OCI-LY7 (cell line): ENCODE results near the gene NPB. TPM values are rescaled to one million over a fixed set of nuclear protein-coding genes. Genes with fewer than 3 reads are reported as not detected.

Experiments
- BruUV-seq: library from RNA; stranded (reverse); fragments of 400-500 nt; replicated peaks from 2 replicates; lab custom pipeline; 2021; lab: Mats Ljungman, UMichigan
- CTCF ChIA-PET: fragments of 300-600 bp; sonication (Branson Sonifier 250); formaldehyde crosslinking; loops from one replicate; lab custom pipeline; 2022; ENCODE audit warnings: antibody characterized with exemption; ENCODE audit not compliant: unreplicated experiment; lab: Charles Lee
- POLR2A ChIA-PET: fragments of 300-600 bp; sonication (Branson Sonifier 250); formaldehyde crosslinking; loops from one replicate; lab custom pipeline; 2022; ENCODE audit warnings: antibody characterized with exemption; lab: Charles Lee
- DNase-seq: peaks from one replicate; pipeline ENCODE4 v3.0.0-alpha.2; 2015; ENCODE audit warnings: low spot score
- H2AFZ ChIP-seq: fragments of 200-600 bp; sonication (generic), shearing (Covaris generic); 2 replicates; pipeline ENCODE4 v1.6.1; 2014; ENCODE audit warnings: mild to moderate bottlenecking, antibody characterized with exemption, low read length, moderate library complexity
- H3K27ac ChIP-seq: fragments of 200-600 bp; sonication (generic); 2 replicates; pipeline ENCODE4 v1.5.1; 2014; ENCODE audit warnings: mixed run types, low read depth, mild to moderate bottlenecking, moderate library complexity, low read length, inconsistent platforms; ENCODE audit not compliant: poor library complexity, severe bottlenecking
- H3K36me3 ChIP-seq: fragments of 200-600 bp; sonication (generic); 2 replicates; pipeline ENCODE4 v1.6.1; 2014; ENCODE audit warnings: mild to moderate bottlenecking, antibody characterized with exemption, low read length, moderate library complexity, mixed read lengths; ENCODE audit not compliant: insufficient read depth
- H3K4me1 ChIP-seq: fragments of 200-600 bp; sonication (generic); 2 replicates; pipeline ENCODE4 v1.5.1; 2014; ENCODE audit warnings: mild to moderate bottlenecking, low read length; ENCODE audit not compliant: insufficient read depth, poor library complexity, severe bottlenecking
- H3K4me2 ChIP-seq: fragments of 200-600 bp; sonication (generic); 2 replicates; pipeline ENCODE4 v1.6.1; 2014; ENCODE audit warnings: mild to moderate bottlenecking, low read length
- H3K4me3 ChIP-seq: fragments of 200-600 bp; sonication (generic); 2 replicates; pipeline ENCODE4 v1.5.1; 2014; ENCODE audit warnings: mild to moderate bottlenecking, low read depth, low read length; ENCODE audit not compliant: poor library complexity, severe bottlenecking
- H3K79me2 ChIP-seq: fragments of 200-600 bp; sonication (generic); 2 replicates; pipeline ENCODE4 v1.6.1; 2016; ENCODE audit warnings: low read depth, mild to moderate bottlenecking, low read length, moderate library complexity, mixed read lengths; ENCODE audit not compliant: insufficient read depth
- H3K9me2 ChIP-seq: fragments of 200-600 bp; sonication (generic); 2 replicates; pipeline ENCODE4 v1.6.1; 2016; ENCODE audit warnings: mild to moderate bottlenecking, low read length, mixed read lengths; ENCODE audit not compliant: insufficient read depth
- H3K9me3 ChIP-seq: fragments of 200-600 bp; sonication (generic); 2 replicates; pipeline ENCODE4 v1.6.1; 2014; ENCODE audit warnings: mild to moderate bottlenecking, mixed run types, low read length, mixed read lengths
- H4K20me1 ChIP-seq: fragments of 200-600 bp; sonication (generic); 2 replicates; pipeline ENCODE4 v1.6.1; 2014; ENCODE audit warnings: mild to moderate bottlenecking, antibody characterized with exemption, low read length, moderate library complexity, mixed read lengths; ENCODE audit not compliant: insufficient read depth
- CTCF ChIP-seq: fragments of 200-600 bp; sonication (generic); conservative IDR thresholded peaks from 2 replicates; pipeline ENCODE4 v1.5.1; 2014; ENCODE audit warnings: mild to moderate bottlenecking, antibody characterized with exemption, low read length, moderate library complexity, mixed read lengths
- EZH2phosphoT487 ChIP-seq: fragments of 200-600 bp; sonication (generic); IDR thresholded peaks from 2 replicates; pipeline ENCODE4 v1.6.1; 2018; ENCODE audit warnings: low read depth, borderline replicate concordance, mild to moderate bottlenecking, mixed run types, antibody characterized with exemption, low read length, moderate library complexity, mixed read lengths
- intact Hi-C: fragments of 100-400 bp; cut with micrococcal nuclease; formaldehyde crosslinking; loops from one replicate; pipeline ENCODE4 v1.10.0; 2022; ENCODE audit not compliant: unreplicated experiment
- total RNA-seq, 2 experiments: library from RNA; depleted of rRNA in 1 of 2; stranded (reverse); fragments of >200 nt in 1 of 2; shearing (Covaris generic) in 1 of 2; gene quantifications; 2 replicates each; pipeline ENCODE4 v1.2.3, GENCODE V29; 2014 to 2022

Gene NPB
- total RNA-seq, 2 experiments from 2014 or later: 2.8 to 3.2 TPM

- POLR2A ChIA-PET: interaction anchor here (0.7 kb wide), 1 partner anchor 7 kb away, joined by 3 read pairs; no protein-coding TSS in a partner anchor
Observed at GRCh38 chr17:81951785-81952684, 50.0 kb downstream of the NPB start.

More at GRCh38 chr17:81951785-81952684, 50.0 kb downstream of the NPB start:
- no peak overlapping the region for H3K4me2 ChIP-seq
- BruUV-seq: no TSS peak
- no peak overlapping the region for H3K27ac ChIP-seq
- no peak overlapping the region for H3K4me3 ChIP-seq
- CTCF ChIA-PET: interaction anchor here (0.5 kb wide), 1 partner anchor 247 kb away, joined by 3 read pairs; no protein-coding TSS in a partner anchor
- no peaks in the 10 kb centered on the region for H3K9me2 ChIP-seq
- no peaks in the 10 kb centered on the region for H3K79me2 ChIP-seq
- H3K36me3 ChIP-seq: no peaks in the 10 kb centered on the region
- H3K9me3 ChIP-seq: no peaks in the 10 kb centered on the region
- no peaks in the 10 kb centered on the region for H4K20me1 ChIP-seq
- TF ChIP-seq EZH2phosphoT487 (no peak), CTCF (no peak)
- no peak overlapping the region for H2AFZ ChIP-seq
- no peak for DNase-seq
- intact Hi-C loops: no loop called here
- H3K4me1 ChIP-seq: peaks cover 8% of the 10 kb centered on the region

Other genes with a start within 250 kb of the NPB start
- not detected in 2 replicates for gene PDE6G, start 245.7 kb upstream of the NPB start, total RNA-seq (2014; rRNA removed; shearing (Covaris generic))
- 0.44 TPM in 1 of 2 replicates, not detected in the other for gene PDE6G, start 245.7 kb upstream of the NPB start, total RNA-seq (2022)
- gene OXLD1, start 235.6 kb upstream of the NPB start, total RNA-seq (2014; rRNA removed; shearing (Covaris generic)): 148 and 151 TPM in 2 replicates
- 116 and 121 TPM in 2 replicates for gene OXLD1, start 235.6 kb upstream of the NPB start, total RNA-seq (2022)
- 39.4 and 39.9 TPM in 2 replicates for gene CCDC137, start 235.5 kb upstream of the NPB start, total RNA-seq (2014; rRNA removed; shearing (Covaris generic))
- 61.1 and 61.4 TPM in 2 replicates for gene CCDC137, start 235.5 kb upstream of the NPB start, total RNA-seq (2022)
- gene ARL16, start 218.4 kb upstream of the NPB start, total RNA-seq (2014; rRNA removed; shearing (Covaris generic)): 86.1 and 86.4 TPM in 2 replicates
- gene ARL16, start 218.4 kb upstream of the NPB start, total RNA-seq (2022): 49.8 and 52.2 TPM in 2 replicates
- gene HGS, start 218.2 kb upstream of the NPB start, total RNA-seq (2014; rRNA removed; shearing (Covaris generic)): 120 and 162 TPM in 2 replicates
- gene HGS, start 218.2 kb upstream of the NPB start, total RNA-seq (2022): 175 and 219 TPM in 2 replicates
- gene MRPL12, start 198.9 kb upstream of the NPB start, total RNA-seq (2014; rRNA removed; shearing (Covaris generic)): 49.8 and 67.2 TPM in 2 replicates
- gene MRPL12, start 198.9 kb upstream of the NPB start, total RNA-seq (2022): 143 and 189 TPM in 2 replicates
- 46.3 and 46.9 TPM in 2 replicates for gene SLC25A10, start 190.0 kb upstream of the NPB start, total RNA-seq (2014; rRNA removed; shearing (Covaris generic))
- gene SLC25A10, start 190.0 kb upstream of the NPB start, total RNA-seq (2022): 41.3 and 45.6 TPM in 2 replicates
- gene GCGR, start 98.1 kb upstream of the NPB start, total RNA-seq (2014; rRNA removed; shearing (Covaris generic)): not detected in 2 replicates
- not detected in 2 replicates for gene GCGR, start 98.1 kb upstream of the NPB start, total RNA-seq (2022)
- 249 and 288 TPM in 2 replicates for gene MCRIP1, start 68.9 kb upstream of the NPB start, total RNA-seq (2014; rRNA removed; shearing (Covaris generic))
- 170 and 180 TPM in 2 replicates for gene MCRIP1, start 68.9 kb upstream of the NPB start, total RNA-seq (2022)
- not detected in 2 replicates for gene PPP1R27, start 67.2 kb upstream of the NPB start, total RNA-seq (2014; rRNA removed; shearing (Covaris generic))
- gene PPP1R27, start 67.2 kb upstream of the NPB start, total RNA-seq (2022): not detected in 2 replicates
- 388 and 393 TPM in 2 replicates for gene P4HB, start 41.7 kb upstream of the NPB start, total RNA-seq (2014; rRNA removed; shearing (Covaris generic))
- 502 and 577 TPM in 2 replicates for gene P4HB, start 41.7 kb upstream of the NPB start, total RNA-seq (2022)
- 233 and 265 TPM in 2 replicates for gene ARHGDIA, start 30.9 kb upstream of the NPB start, total RNA-seq (2014; rRNA removed; shearing (Covaris generic))
- gene ARHGDIA, start 30.9 kb upstream of the NPB start, total RNA-seq (2022): 663 and 715 TPM in 2 replicates
- 474 and 621 TPM in 2 replicates for gene ALYREF, start 10.7 kb upstream of the NPB start, total RNA-seq (2014; rRNA removed; shearing (Covaris generic))
- gene ALYREF, start 10.7 kb upstream of the NPB start, total RNA-seq (2022): 377 and 431 TPM in 2 replicates
- 265 and 315 TPM in 2 replicates for gene ANAPC11, start 10.5 kb upstream of the NPB start, total RNA-seq (2014; rRNA removed; shearing (Covaris generic))
- gene ANAPC11, start 10.5 kb upstream of the NPB start, total RNA-seq (2022): 225 and 227 TPM in 2 replicates
- gene PCYT2, start 9.2 kb downstream of the NPB start, total RNA-seq (2014; rRNA removed; shearing (Covaris generic)): 70.1 and 70.4 TPM in 2 replicates
- 104 and 108 TPM in 2 replicates for gene PCYT2, start 9.2 kb downstream of the NPB start, total RNA-seq (2022)
- 43.3 and 49.1 TPM in 2 replicates for gene SIRT7, start 15.9 kb downstream of the NPB start, total RNA-seq (2014; rRNA removed; shearing (Covaris generic))
- gene SIRT7, start 15.9 kb downstream of the NPB start, total RNA-seq (2022): 57.6 and 69.3 TPM in 2 replicates
- 16.9 and 22.7 TPM in 2 replicates for gene MAFG, start 25.5 kb downstream of the NPB start, total RNA-seq (2014; rRNA removed; shearing (Covaris generic))
- gene MAFG, start 25.5 kb downstream of the NPB start, total RNA-seq (2022): 30.1 and 33.6 TPM in 2 replicates
- gene PYCR1, start 35.1 kb downstream of the NPB start, total RNA-seq (2014; rRNA removed; shearing (Covaris generic)): 211 and 239 TPM in 2 replicates
- gene PYCR1, start 35.1 kb downstream of the NPB start, total RNA-seq (2022): 165 and 173 TPM in 2 replicates
- 0.19 TPM in 1 of 2 replicates, not detected in the other for gene MYADML2, start 45.0 kb downstream of the NPB start, total RNA-seq (2014; rRNA removed; shearing (Covaris generic))
- gene MYADML2, start 45.0 kb downstream of the NPB start, total RNA-seq (2022): not detected in 2 replicates
- gene NOTUM, start 58.9 kb downstream of the NPB start, total RNA-seq (2014; rRNA removed; shearing (Covaris generic)): 3.6 and 4.4 TPM in 2 replicates
- 0.88 and 1.9 TPM in 2 replicates for gene NOTUM, start 58.9 kb downstream of the NPB start, total RNA-seq (2022)
- 66.7 and 89.1 TPM in 2 replicates for gene ASPSCR1, start 75.4 kb downstream of the NPB start, total RNA-seq (2014; rRNA removed; shearing (Covaris generic))
- 77.8 and 81.8 TPM in 2 replicates for gene ASPSCR1, start 75.4 kb downstream of the NPB start, total RNA-seq (2022)
- 249 and 251 TPM in 2 replicates for gene CENPX, start 120.6 kb downstream of the NPB start, total RNA-seq (2014; rRNA removed; shearing (Covaris generic))
- 107 and 130 TPM in 2 replicates for gene CENPX, start 120.6 kb downstream of the NPB start, total RNA-seq (2022)
- gene LRRC45, start 121.1 kb downstream of the NPB start, total RNA-seq (2014; rRNA removed; shearing (Covaris generic)): 52.0 and 62.6 TPM in 2 replicates
- gene LRRC45, start 121.1 kb downstream of the NPB start, total RNA-seq (2022): 40.9 and 41.2 TPM in 2 replicates
- 15.7 and 24.4 TPM in 2 replicates for gene RAC3, start 129.4 kb downstream of the NPB start, total RNA-seq (2014; rRNA removed; shearing (Covaris generic))
- 15.1 and 16.4 TPM in 2 replicates for gene RAC3, start 129.4 kb downstream of the NPB start, total RNA-seq (2022)
- gene DCXR, start 135.5 kb downstream of the NPB start, total RNA-seq (2014; rRNA removed; shearing (Covaris generic)): 138 and 147 TPM in 2 replicates
- 132 and 138 TPM in 2 replicates for gene DCXR, start 135.5 kb downstream of the NPB start, total RNA-seq (2022)
- gene RFNG, start 149.6 kb downstream of the NPB start, total RNA-seq (2014; rRNA removed; shearing (Covaris generic)): 50.5 and 59.4 TPM in 2 replicates
- gene RFNG, start 149.6 kb downstream of the NPB start, total RNA-seq (2022): 41.3 and 47.3 TPM in 2 replicates
- 137 and 169 TPM in 2 replicates for gene GPS1, start 149.7 kb downstream of the NPB start, total RNA-seq (2014; rRNA removed; shearing (Covaris generic))
- 123 and 133 TPM in 2 replicates for gene GPS1, start 149.7 kb downstream of the NPB start, total RNA-seq (2022)
- gene DUS1L, start 163.6 kb downstream of the NPB start, total RNA-seq (2014; rRNA removed; shearing (Covaris generic)): 374 and 388 TPM in 2 replicates
- 300 and 320 TPM in 2 replicates for gene DUS1L, start 163.6 kb downstream of the NPB start, total RNA-seq (2022)
- 94.4 and 111 TPM in 2 replicates for gene FASN, start 196.0 kb downstream of the NPB start, total RNA-seq (2014; rRNA removed; shearing (Covaris generic))
- 299 and 364 TPM in 2 replicates for gene FASN, start 196.0 kb downstream of the NPB start, total RNA-seq (2022)